GM12864 (cell line): ENCODE results near the gene HS2ST1.
A peak's percentile ranks its signal among the peaks of the same experiment; 100 is the strongest.

Experiments
- DNase-seq: peaks from one replicate; pipeline ENCODE4 v3.0.0-alpha.2; 2011; ENCODE audit warnings: low read depth
- H3K4me3 ChIP-seq: 2 replicates; pipeline ENCODE4 v1.5.1; 2011; ENCODE audit warnings: mild to moderate bottlenecking, low read depth, low read length, control low read depth
- TF ChIP-seq, protein P1 (sequence below): IDR thresholded peaks from 2 replicates; pipeline ENCODE4 v1.5.1; 2011; ENCODE audit warnings: low read depth, mild to moderate bottlenecking, moderate library complexity, low read length, control low read depth, inconsistent platforms; ENCODE audit errors: missing control alignments

HS2ST1 gene

DNA sequence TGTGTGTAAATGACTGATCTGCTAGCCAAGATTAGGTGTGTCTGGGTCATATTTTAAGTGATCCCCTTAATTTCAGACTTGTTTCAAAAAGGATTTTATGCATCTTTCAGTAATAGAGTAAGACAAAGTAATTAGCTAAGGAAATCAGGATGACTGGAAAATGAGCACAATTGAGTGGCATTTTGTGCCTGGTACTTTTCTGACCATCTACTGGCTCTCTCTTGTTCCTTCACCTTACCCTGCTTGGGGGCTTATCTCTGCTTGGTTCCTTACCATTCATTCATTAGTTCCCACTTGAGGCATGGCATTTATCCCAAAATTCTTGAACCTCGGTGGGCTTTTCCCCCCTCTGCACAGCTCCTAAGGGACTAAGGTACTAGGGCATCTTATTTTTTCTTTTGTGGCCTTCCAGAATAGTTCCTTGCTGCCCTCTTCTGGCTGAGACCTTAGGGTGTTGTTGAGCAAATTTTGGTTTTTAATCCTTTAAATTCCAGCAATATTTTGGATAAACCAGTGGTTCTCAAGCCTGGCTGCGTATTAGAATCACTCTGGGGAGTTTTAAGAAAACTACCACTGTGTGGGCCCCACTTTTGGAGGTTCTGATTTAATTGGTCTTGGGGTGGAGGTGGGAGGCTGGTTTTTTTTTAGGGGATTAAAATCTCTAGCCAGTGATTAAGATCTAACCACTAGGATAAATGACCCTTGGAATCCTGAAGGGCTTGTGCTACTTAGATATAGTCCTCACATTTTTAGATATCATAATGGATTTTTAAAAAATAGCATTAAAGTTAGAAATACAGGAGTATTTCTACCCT is 50.8 kb downstream of the HS2ST1 start:
- no peak overlapping the region for H3K4me3 ChIP-seq
- no peak for DNase-seq
- TF ChIP-seq, protein P1, sequence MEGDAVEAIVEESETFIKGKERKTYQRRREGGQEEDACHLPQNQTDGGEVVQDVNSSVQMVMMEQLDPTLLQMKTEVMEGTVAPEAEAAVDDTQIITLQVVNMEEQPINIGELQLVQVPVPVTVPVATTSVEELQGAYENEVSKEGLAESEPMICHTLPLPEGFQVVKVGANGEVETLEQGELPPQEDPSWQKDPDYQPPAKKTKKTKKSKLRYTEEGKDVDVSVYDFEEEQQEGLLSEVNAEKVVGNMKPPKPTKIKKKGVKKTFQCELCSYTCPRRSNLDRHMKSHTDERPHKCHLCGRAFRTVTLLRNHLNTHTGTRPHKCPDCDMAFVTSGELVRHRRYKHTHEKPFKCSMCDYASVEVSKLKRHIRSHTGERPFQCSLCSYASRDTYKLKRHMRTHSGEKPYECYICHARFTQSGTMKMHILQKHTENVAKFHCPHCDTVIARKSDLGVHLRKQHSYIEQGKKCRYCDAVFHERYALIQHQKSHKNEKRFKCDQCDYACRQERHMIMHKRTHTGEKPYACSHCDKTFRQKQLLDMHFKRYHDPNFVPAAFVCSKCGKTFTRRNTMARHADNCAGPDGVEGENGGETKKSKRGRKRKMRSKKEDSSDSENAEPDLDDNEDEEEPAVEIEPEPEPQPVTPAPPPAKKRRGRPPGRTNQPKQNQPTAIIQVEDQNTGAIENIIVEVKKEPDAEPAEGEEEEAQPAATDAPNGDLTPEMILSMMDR = peak; percentile 31

DNA sequence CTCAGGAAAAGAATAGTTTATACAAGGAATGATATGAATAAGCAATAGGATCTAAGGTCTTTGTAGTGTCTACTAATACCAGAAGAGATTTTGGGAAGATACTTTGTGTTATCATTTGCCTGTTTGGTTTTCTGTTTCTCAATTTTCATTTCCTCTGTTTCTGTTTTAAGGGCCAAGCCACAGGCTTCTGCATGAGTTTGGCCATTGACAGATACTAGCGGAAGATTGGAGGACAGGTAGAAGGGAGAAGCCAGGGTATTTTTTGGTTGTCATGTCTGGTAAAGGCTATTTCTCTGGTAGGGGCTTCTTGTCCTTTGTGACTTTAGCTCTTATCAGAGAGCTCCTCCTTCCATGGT is 51.4 kb downstream of the HS2ST1 start:
- no peak overlapping the region for H3K4me3 ChIP-seq
- TF ChIP-seq, protein P1 = no peak
- peak; percentile 19 for DNase-seq

DNA sequence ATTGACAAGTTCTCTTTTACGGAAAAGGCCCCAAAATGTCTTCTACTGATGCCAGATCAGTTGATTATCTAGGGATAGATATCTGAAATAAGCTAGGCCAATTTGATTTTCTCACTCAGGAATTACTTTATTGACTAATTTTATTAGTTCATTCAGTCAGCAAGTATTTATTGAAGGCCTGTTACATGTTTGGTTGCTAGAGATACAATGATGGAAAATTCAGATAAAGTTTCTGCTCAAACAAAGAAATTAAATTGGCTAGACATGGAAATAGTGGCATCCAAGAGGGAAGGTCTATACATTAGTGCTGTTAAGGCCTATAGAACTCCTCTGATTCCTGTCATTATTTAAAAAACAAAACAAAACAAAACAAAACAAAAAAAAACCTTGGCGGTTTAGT is 56.5 kb downstream of the HS2ST1 start:
- TF ChIP-seq, protein P1 = no peak
- no peak overlapping the region for H3K4me3 ChIP-seq
- DNase-seq = no peak

DNA sequence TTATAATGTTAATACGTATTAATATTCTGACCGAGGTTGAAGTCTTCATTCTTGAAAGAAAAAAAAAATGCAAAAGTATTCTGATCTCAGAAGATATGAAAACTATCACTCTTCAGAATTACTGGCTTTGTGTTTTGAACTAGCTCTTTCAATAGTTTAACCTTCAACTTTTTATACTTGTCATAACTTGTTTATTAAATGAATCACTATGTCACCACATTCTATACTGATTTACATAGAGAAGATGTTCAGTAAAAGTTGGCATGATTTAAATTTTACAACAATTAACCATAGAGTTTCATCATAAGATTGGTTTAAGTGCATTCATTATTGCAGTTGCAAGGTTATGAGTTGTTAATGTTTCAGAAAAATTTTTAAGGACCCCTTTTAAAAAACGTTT is 57.3 kb downstream of the HS2ST1 start:
- DNase-seq = no peak
- H3K4me3 ChIP-seq = no peak overlapping the region
- TF ChIP-seq, protein P1 = no peak

DNA sequence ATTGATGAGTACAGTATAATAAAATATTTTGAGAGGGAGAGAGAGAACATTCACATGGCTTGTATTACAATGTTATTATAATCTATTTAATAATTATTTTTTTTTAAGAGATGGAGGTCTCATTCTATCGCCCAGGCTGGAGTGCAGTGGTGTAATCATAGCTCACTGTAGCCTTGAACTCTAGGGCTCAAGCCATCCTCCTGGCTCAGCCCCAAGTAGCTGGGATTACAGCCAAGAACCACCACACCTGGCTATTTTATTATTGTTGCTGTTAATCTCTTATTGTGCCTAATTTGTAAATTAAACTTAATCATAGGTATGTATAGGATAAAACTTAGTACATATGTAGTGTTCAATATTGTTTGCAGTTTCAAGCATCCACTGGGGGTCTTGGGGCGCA is 57.8 kb downstream of the HS2ST1 start:
- TF ChIP-seq, protein P1 = no peak
- H3K4me3 ChIP-seq = no peak overlapping the region
- no peak for DNase-seq

DNA sequence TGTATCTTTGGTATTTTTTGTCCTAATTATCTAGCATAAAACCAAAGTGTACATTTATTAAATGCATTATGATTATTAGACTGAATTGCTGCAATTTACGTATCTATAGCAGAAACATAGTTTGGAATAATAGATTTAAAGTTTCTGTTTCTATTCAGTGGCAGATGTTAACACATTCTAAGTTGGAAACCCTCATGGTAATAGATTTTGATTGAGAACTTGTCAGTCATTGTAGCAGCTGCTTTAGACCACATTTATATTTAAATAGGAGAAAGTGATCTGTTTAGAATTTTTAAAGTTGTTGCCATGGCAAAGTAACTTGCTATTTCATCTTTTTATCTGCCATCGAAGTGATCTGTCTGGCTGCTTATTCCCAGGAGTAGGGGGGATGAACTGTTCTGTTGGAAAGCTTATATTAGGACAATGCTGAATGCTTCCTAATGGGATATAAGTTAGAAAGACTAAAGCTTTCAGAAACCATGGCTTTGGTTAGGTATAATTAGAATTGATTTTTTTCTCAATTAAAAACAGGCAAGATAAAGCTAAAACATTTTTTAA is 61.6 kb downstream of the HS2ST1 start:
- TF ChIP-seq, protein P1 = no peak
- DNase-seq = no peak
- no peak overlapping the region for H3K4me3 ChIP-seq

DNA sequence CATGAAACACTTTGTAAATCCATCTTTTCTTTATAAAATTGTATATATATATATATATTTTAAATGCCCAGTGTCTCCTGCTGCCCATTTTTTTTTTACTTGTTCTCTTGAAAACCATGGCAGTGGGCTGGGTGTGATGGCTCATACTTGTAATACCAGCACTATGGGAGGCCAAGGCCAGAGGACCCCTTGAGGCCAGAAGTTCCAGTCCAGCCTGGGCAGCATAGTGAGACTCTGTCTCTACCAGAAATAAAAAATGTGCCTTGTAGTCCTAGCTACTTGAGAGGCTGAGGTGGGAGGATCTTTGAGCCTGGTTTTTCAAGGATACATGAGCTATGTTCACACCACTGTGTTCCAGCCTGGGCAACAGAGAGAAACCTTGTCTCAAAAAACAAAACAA is 62.2 kb downstream of the HS2ST1 start:
- H3K4me3 ChIP-seq = no peak overlapping the region
- no peak for DNase-seq
- TF ChIP-seq, protein P1 = no peak
